ENCODE data around the gene RBM41.
"Not testable (repeated sequence)": the region's sequence is repeated elsewhere in the genome, so short reads cannot be mapped to it uniquely, and the experiment has no call there.

Gene RBM41

DNA sequence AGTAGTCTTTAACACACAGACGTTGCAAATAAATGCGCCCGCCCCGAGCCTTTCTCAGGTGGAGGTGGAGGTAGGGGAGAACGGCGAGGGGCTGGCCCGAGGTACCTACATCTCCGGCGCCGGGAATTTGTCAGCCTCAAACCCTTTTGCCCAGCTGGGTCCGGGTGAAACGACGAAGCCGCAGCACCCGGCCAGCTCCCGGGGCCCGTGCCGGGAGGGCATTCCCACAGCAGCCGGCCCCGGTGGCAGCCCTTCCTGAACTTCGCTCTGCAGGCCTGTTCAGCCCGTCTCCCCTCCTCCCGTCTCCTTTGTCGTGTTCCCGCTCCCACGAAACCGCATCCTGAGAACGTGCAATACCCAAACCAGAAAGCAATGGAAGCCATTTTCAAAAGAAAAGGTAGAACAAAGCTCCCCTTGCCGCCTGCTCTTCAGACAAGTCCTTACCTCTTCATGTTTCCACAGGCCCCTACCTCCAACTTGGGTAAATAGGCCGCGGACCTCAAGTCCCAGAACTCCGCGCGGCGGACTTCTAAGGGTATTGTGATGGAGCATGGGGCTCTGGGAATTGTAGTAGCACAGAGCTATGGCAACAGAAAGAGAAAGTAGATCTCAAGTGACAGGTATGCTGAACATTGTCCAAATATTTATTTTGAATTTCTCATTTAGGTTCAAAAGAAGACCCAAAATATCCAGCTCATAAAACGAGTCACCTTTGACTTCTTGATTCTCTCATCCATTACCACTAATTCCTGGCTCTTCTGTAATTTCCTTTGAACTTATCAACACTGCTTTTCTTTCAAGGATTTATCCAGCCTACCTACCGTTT lies at the start of gene RBM41:
Gene RBM41, minus strand, starts transcription at position 501 of the 826 bp plus-strand sequence. Its CDS starts 49 bp downstream, at position 452.
- peak within 1 kb of the TSS; percentile 99 for H3K27ac Mint-ChIP-seq
- peak within 1 kb of the TSS; percentile 100 for H3K4me3 Mint-ChIP-seq
- peaks cover 25% of the 10 kb centered on the region for H3K36me3 Mint-ChIP-seq (ENCODE audit: low read depth)
- peaks cover 28% of the 10 kb centered on the region for H3K4me1 Mint-ChIP-seq (ENCODE audit: low read depth)
- H3K27me3 Mint-ChIP-seq (ENCODE audit: low read depth) = no peaks in the 10 kb centered on the region
- no peaks in the 10 kb centered on the region for H3K9me3 Mint-ChIP-seq

DNA sequence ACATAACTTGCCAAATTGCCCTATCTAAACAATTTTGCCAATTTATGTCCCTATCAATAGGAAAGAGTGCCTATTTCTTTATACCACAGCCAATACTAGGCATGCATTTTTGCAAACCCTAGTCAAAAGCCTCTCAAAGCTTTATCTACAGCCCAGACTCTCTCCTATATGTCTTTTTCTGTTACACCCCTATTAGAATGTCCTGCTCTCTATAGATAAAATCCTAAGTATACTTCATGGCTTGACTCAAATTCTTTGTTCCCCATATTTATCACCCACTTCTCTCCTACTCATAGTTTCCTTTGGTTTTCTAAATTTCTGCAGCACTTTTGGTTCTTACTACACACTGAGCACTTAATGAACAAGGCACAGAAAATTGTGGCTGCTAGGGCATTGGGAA lies 49.6 kb upstream of the RBM41 start:
- H3K27ac Mint-ChIP-seq = no peak overlapping the region
- no peaks in the 10 kb centered on the region for H3K36me3 Mint-ChIP-seq (ENCODE audit: low read depth)
- no peak overlapping the region for H3K4me3 Mint-ChIP-seq
- H3K9me3 Mint-ChIP-seq = no peaks in the 10 kb centered on the region
- H3K27me3 Mint-ChIP-seq (ENCODE audit: low read depth) = no peaks in the 10 kb centered on the region
- no peaks in the 10 kb centered on the region for H3K4me1 Mint-ChIP-seq (ENCODE audit: low read depth)

DNA sequence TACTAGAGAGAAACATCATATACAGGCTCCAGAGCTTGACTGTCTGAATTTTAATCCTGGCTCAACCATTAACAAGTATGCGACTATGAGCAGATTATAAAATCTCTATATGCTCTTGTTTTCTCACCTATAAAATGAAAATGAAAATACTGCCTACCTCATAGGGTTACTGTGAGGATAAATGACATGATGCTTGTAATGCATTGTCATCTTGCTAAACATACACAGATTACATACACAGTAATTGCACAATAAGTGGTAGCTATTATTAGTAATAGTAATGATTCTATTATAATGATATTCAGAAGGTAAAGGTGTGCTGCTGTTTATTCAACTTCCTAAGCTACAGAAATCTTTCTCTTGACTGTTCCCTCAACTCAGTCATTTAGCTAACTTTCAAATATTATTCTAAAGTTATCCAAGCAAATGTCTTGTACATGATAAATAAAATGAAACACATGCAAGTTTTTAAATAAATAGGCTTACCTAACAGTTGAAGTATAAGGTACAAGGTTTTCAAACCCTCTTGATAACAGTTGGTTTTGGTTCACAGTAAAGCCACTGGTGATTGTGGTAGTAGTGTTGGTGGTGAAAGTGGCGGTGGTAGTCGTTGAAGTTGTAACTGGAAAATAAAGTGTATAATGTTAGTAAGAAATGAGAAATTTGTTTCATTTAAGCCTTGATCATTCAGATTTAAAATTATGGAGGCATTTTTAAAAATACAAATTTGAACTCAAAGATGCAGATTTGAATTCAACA lies 48.7 kb upstream of the RBM41 start:
- Mint-ChIP-seq H3K4me3 (no peak overlapping the region), H3K27ac (no peak overlapping the region), H3K27me3 (ENCODE audit: low read depth) (peaks cover 5% of the 10 kb centered on the region), H3K4me1 (ENCODE audit: low read depth) (no peaks in the 10 kb centered on the region), H3K9me3 (no peaks in the 10 kb centered on the region), H3K36me3 (ENCODE audit: low read depth) (no peaks in the 10 kb centered on the region)

DNA sequence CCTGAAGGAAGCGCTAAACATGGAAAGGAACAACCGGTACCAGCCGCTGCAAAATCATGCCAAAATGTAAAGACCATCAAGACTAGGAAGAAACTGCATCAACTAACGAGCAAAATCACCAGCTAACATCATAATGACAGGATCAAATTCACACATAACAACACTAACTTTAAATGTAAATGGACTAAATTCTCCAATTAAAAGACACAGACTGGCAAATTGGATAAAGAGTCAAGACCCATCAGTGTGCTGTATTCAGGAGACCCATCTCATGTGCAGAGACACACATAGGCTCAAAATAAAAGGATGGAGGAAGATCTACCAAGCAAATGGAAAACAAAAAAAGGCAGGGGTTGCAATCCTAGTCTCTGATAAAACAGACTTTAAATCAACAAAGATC lies 39.0 kb upstream of the RBM41 start:
- H3K27me3 Mint-ChIP-seq (ENCODE audit: low read depth); H3K4me3 Mint-ChIP-seq; H3K9me3 Mint-ChIP-seq; H3K36me3 Mint-ChIP-seq (ENCODE audit: low read depth); H3K27ac Mint-ChIP-seq; H3K4me1 Mint-ChIP-seq (ENCODE audit: low read depth): not testable (repeated sequence)

DNA sequence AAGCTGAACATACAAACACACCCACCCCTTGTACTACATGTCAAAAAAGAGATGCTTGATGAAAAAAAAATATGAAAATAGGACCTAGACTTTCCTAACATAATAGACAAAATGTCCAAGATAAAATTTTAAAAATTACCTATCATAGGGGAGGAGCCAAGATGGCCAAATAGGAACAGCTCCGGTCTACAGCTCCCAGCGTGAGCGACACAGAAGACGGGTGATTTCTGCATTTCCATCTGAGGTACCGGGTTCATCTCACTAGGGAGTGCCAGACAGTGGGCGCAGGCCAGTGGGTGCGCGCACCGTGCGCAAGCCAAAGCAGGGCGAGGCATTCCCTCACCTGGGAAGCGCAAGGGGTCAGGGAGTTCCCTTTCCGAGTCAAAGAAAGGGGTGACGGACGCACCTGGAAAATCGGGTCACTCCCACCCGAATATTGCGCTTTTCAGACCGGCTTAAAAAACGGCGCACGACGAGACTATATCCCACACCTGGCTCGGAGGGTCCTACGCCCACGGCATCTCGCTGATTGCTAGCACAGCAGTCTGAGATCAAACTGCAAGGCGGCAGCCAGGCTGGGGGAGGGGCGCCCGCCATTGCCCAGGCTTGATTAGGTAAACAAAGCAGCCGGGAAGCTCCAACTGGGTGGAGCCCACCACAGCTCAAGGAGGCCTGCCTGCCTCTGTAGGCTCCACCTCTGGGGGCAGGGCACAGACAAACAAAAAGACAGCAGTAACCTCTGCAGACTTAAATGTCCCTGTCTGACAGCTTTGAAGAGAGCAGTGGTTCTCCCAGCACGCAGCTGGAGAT lies 37.2 kb upstream of the RBM41 start:
- peak overlapping the region; percentile 68 for H3K4me3 Mint-ChIP-seq
- H3K4me1 Mint-ChIP-seq (ENCODE audit: low read depth); H3K36me3 Mint-ChIP-seq (ENCODE audit: low read depth); H3K9me3 Mint-ChIP-seq; H3K27me3 Mint-ChIP-seq (ENCODE audit: low read depth): not testable (repeated sequence)
- H3K27ac Mint-ChIP-seq = peak overlapping the region; percentile 49

DNA sequence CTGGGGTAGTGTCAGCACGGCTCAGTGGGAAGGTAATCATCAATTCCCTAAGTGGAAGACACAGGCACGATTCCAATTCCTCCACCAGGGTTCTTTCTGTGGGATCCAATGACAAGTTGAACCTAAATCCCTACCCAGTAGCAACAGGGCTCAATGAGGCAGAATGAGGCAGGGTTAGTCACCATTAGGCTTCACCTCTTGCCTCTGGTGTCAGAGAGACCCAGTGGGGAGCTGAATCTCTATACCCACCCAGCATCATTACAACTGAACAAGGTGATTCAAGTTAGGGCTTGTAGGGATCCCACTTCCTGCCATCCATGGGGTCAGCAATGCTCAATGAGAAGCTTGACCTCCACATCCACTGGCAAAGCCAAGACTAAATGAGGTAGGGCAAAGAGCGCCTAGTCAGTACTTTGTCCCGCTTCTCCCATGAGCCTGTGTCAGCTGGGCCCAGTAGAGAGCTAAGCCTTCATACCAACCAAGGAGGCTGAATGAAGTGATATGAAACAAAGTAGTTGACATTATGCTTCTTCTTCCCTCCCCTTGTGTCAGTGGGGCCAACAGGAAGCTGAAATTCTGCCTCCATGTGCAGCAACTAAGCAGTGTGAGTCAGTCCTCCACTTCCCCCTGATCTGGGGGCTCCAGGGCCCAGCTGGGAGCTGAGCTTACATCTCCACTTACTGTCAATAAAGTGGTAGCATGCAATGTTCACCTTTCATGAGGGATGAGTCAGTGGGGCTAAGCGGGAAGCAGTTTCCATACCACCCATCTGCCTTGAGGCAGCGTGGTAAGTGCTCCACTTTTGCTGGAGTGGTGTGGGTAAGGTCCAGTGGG lies 36.4 kb upstream of the RBM41 start:
- H3K36me3 Mint-ChIP-seq (ENCODE audit: low read depth) = no peaks in the 10 kb centered on the region
- H3K27me3 Mint-ChIP-seq (ENCODE audit: low read depth) = no peaks in the 10 kb centered on the region
- no peaks in the 10 kb centered on the region for H3K9me3 Mint-ChIP-seq
- H3K4me3 Mint-ChIP-seq = peak overlapping the region; percentile 68
- H3K27ac Mint-ChIP-seq = peak overlapping the region; percentile 49
- peaks cover 10% of the 10 kb centered on the region for H3K4me1 Mint-ChIP-seq (ENCODE audit: low read depth)

DNA sequence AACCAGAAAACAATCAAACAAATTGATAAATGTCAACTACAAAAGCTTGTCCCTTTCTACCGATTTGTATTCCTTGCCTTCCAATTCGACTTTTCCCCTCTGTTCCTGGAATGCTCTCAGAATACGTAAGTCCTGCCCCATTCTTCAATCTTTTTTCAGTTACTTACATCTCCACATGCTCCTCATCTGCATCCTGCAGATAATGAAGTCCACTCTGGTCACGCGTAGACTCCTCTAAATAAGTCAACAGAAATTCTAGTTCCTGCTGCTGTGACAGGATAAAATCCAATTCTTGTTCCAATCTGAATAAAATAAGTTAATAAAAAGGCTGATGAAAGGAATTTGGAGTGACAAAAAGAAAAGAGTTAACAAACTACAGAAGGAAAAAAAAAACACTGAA lies 34.4 kb upstream of the RBM41 start:
- Mint-ChIP-seq H3K9me3 (no peaks in the 10 kb centered on the region), H3K36me3 (ENCODE audit: low read depth) (no peaks in the 10 kb centered on the region), H3K27ac (no peak overlapping the region), H3K4me3 (no peak overlapping the region), H3K4me1 (ENCODE audit: low read depth) (peaks cover 10% of the 10 kb centered on the region), H3K27me3 (ENCODE audit: low read depth) (no peaks in the 10 kb centered on the region)

DNA sequence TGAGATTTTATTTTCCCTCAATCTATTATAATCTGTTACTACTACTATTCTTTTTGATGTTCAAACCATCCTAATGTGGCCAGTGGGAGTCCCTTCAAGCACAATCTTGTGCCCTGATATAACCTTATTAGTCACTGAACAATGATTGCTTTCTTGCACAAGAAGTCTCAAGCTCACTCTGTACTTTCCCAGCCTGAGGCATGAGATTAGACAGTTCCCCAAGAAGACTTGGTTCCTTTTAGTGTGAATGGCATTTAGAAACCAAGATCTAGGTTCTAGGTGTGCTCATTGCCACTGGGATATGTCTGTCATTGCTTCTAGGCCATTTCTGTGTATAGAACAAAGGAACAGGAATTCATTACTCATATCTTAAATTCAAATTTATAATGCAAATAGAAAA lies 28.0 kb upstream of the RBM41 start:
- Mint-ChIP-seq H3K4me1 (ENCODE audit: low read depth) (peaks cover 4% of the 10 kb centered on the region), H3K36me3 (ENCODE audit: low read depth) (no peaks in the 10 kb centered on the region), H3K27ac (no peak overlapping the region), H3K4me3 (no peak overlapping the region), H3K27me3 (ENCODE audit: low read depth) (no peaks in the 10 kb centered on the region), H3K9me3 (no peaks in the 10 kb centered on the region)

DNA sequence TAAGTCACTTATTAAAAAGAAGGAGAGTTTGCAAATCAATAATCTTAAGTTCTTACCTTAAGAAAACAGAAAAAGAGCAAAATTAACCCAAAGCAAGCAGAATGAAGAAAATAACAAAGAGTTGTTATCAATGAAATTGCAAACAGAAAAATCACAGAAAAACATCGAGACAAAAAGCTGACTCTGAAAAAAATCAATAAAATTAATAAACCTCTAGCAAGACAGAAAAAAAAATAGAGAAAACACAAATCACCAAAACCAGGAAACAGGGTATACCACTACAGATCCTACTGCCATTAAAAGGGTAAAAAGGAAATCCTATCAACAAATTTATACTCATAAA lies 17.3 kb upstream of the RBM41 start:
- no peaks in the 10 kb centered on the region for H3K27me3 Mint-ChIP-seq (ENCODE audit: low read depth)
- H3K4me1 Mint-ChIP-seq (ENCODE audit: low read depth) = peaks cover 11% of the 10 kb centered on the region
- H3K9me3 Mint-ChIP-seq = no peaks in the 10 kb centered on the region
- peak overlapping the region; percentile 62 for H3K27ac Mint-ChIP-seq
- H3K36me3 Mint-ChIP-seq (ENCODE audit: low read depth) = peaks cover 3% of the 10 kb centered on the region
- H3K4me3 Mint-ChIP-seq = peak overlapping the region; percentile 53

DNA sequence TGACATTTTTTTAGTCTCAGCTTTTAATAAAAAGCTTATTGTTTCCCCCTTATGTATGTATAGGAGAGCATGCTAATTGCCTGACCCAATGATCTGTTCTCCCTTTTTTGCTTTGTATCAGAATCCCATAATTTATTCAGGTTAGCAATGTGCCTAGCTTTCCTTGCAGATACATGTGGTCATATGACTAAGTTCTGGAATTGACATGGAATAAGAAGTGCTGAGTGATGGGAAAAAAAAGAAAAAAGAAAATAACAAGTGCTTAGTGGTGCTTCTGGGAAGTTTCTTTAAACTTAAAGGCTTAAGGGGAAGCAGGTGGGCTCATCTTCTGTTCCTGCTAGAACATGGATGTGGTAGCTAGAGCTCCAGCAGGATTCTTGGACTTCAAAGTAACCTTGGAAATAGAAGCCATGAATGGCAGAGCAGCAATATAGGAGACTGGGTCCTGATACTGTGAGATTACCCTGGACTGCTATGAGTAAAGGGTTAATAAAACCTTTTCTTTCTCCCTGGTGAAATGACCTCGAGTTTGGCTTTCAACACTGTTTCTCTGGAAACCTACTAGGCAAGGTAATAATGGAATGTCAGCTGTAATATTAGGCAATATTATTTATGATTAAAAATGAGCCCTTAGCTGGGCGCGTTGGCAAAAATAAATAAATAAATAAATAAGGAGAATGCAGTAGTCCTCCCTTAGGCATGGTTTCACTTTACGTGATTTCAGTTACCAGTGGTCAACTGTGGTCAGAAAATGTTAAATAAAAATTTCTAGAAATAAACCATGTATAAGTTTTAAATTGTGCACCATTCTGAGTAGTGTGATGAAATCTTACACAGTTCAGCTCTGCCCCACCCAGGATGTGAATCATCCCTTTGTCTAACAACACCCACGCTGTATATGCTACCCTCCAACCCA lies 16.7 kb upstream of the RBM41 start:
- H3K27ac Mint-ChIP-seq = peak overlapping the region; percentile 62
- H3K4me3 Mint-ChIP-seq = peak overlapping the region; percentile 53
- peaks cover 11% of the 10 kb centered on the region for H3K4me1 Mint-ChIP-seq (ENCODE audit: low read depth)
- H3K27me3 Mint-ChIP-seq (ENCODE audit: low read depth) = no peaks in the 10 kb centered on the region
- peaks cover 3% of the 10 kb centered on the region for H3K36me3 Mint-ChIP-seq (ENCODE audit: low read depth)
- H3K9me3 Mint-ChIP-seq = no peaks in the 10 kb centered on the region

DNA sequence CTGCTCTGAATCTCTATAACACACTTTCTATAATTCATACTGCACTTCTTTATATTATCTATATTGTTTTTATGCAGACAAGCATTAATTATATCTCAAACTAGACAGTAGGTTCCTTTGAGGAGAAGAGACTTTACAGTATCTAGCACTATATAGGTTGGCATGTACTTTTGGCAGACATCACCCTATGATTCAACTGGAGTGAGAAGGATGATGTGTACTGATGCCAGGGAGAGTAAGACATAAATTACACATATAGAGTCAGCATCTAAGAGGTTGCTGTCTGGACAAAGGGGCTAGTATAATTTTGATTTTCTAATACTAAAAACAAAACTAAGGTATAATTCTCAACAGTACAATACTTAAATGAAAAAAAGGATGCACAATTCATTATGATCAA lies 5.1 kb upstream of the RBM41 start:
- no peaks in the 10 kb centered on the region for H3K9me3 Mint-ChIP-seq
- H3K4me3 Mint-ChIP-seq = no peak overlapping the region
- peaks cover 7% of the 10 kb centered on the region for H3K4me1 Mint-ChIP-seq (ENCODE audit: low read depth)
- no peaks in the 10 kb centered on the region for H3K36me3 Mint-ChIP-seq (ENCODE audit: low read depth)
- no peaks in the 10 kb centered on the region for H3K27me3 Mint-ChIP-seq (ENCODE audit: low read depth)
- H3K27ac Mint-ChIP-seq = no peak overlapping the region

DNA sequence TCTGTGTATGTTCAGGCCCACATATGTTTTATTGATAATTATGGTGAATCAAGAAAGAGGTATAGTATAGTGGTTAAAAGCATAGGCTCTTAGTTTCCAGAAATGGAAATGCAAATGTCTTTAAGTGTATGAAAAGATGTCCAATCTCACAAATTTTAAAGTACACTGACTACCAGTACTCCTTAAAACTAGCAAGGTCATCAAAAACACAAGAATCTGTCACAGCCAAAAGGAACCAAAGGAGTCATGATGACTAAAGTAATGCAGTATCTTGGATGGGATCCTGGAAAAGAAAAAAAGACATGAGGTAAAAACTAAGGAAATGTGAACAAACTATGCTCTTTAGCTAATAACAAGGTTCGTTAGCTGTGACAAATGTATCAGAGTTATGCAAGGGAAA lies 661 bp upstream of the RBM41 start:
- peak overlapping the region; percentile 100 for H3K4me3 Mint-ChIP-seq
- peak overlapping the region; percentile 99 for H3K27ac Mint-ChIP-seq
- no peaks in the 10 kb centered on the region for H3K27me3 Mint-ChIP-seq (ENCODE audit: low read depth)
- H3K4me1 Mint-ChIP-seq (ENCODE audit: low read depth) = peaks cover 22% of the 10 kb centered on the region
- H3K9me3 Mint-ChIP-seq = no peaks in the 10 kb centered on the region
- peaks cover 18% of the 10 kb centered on the region for H3K36me3 Mint-ChIP-seq (ENCODE audit: low read depth)

DNA sequence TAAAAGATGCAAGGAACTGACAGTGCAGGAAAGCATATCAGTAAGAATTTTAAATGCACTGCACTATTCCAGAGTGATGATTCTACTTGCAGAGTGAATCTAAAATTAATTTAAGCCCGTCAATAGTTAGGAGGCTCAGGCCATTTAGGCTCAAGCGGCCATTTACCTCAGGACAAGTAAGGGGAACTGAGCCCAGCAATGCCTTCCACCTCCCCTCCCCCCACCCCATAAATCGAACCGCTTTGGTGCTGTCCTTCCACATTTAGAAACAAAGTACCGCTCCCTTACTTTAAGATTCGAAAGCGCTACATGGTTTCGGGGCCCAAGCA lies 665 bp downstream of the RBM41 start:
- Mint-ChIP-seq H3K4me3 (peak overlapping the region; percentile 100), H3K4me1 (ENCODE audit: low read depth) (peaks cover 32% of the 10 kb centered on the region), H3K9me3 (no peaks in the 10 kb centered on the region), H3K36me3 (ENCODE audit: low read depth) (peaks cover 28% of the 10 kb centered on the region), H3K27ac (no peak overlapping the region), H3K27me3 (ENCODE audit: low read depth) (no peaks in the 10 kb centered on the region)

Data from T-helper 1 cell treated with Interleukin-12 subunit alpha and Interleukin-12 subunit beta and Interleukin-4 antibody, amounts not matched to agents 30 μg/mL and 1 μg/mL, for 36 hours (primary cell).